ENCODE data around the gene C1orf21. TPM values are rescaled to one million over a fixed set of nuclear protein-coding genes. Genes with fewer than 3 reads are reported as not detected.

C1orf21 gene
- total and polyA plus RNA-seq, 2 donors (not counting 1 experiment from before 2014, with no cell fraction given): under 0.01 to 0.32 TPM

GRCh38 chr1:184462155-184462554 lies 75.3 kb downstream of the C1orf21 start:
- Histone ChIP-seq H3K27me3 (replicated peaks in 1 of 4; ENCODE audit: control extremely low read depth in 1 of 4, control insufficient read depth in 3 of 4, insufficient read depth in 4 of 4, low read length in 3 of 4) (no peaks in the 10 kb centered on the region), H4K20me1 (ENCODE audit: control insufficient read depth, insufficient read depth, low read length, poor library complexity, severe bottlenecking) (no peaks in the 10 kb centered on the region), H2AFZ (ENCODE audit: insufficient read depth, low read depth, low read length, poor library complexity, severe bottlenecking) (no peak overlapping the region), H3K4me3 (ENCODE audit: control extremely low read depth in 1 of 5, extremely low read depth in 1 of 5, insufficient read depth in 1 of 5, low read depth in 2 of 5, low read length in 4 of 5) (no peak overlapping the region), H3K4me2 (replicated peaks; ENCODE audit: low read depth, low read length, poor library complexity, severe bottlenecking) (no peak overlapping the region), H3K4me1 (ENCODE audit: control insufficient read depth in 2 of 2, insufficient read depth in 2 of 2, low read length in 2 of 2) (no peaks in the 10 kb centered on the region), H3K36me3 (replicated peaks in 1 of 2; ENCODE audit: control extremely low read depth in 1 of 2, control insufficient read depth in 1 of 2, extremely low read depth in 1 of 2, insufficient read depth in 2 of 2, low read length in 1 of 2) (no peaks in the 10 kb centered on the region), H3K27ac (ENCODE audit: low read length in 2 of 2) (no peak overlapping the region), H3K9me3 (ENCODE audit: control extremely low read depth in 1 of 3, control insufficient read depth in 2 of 3, insufficient read depth in 1 of 3, low read length in 2 of 3) (no peaks in the 10 kb centered on the region), H3K9ac (ENCODE audit: low read length) (no peak overlapping the region), H3K79me2 (ENCODE audit: control insufficient read depth, insufficient read depth, low read length) (no peaks in the 10 kb centered on the region)
- no peaks in the 10 kb centered on the region for H3K4me1 Mint-ChIP-seq
- H3K27ac Mint-ChIP-seq: no peak overlapping the region
- POLR2A ChIA-PET: no interaction called here
- intact Hi-C loops (cut with micrococcal nuclease): no loop called here
- no peaks in the 10 kb centered on the region for H3K27me3 Mint-ChIP-seq
- no peaks in the 10 kb centered on the region for H3K9me3 Mint-ChIP-seq (ENCODE audit: insufficient read depth)
- CTCF ChIA-PET: no interaction called here
- DNase-seq: no peak
- TF ChIP-seq CTCF (IDR thresholded peaks at IDR 0.05): no peak
- TF ChIP-seq EZH2 (IDR thresholded peaks at IDR 0.05; ENCODE audit: borderline replicate concordance, insufficient read depth, low read depth, low read length, poor library complexity, severe bottlenecking): no peak
- no peak for ATAC-seq (ENCODE audit: low read depth)
- H3K4me3 Mint-ChIP-seq: no peak overlapping the region
- no CpG with 5 or more reads among the region's 3 CpGs for WGBS (ENCODE audit: insufficient coverage)

- Mint-ChIP-seq H3K4me3 (no peak overlapping the region), H3K4me1 (no peaks in the 10 kb centered on the region), H3K27ac (no peak overlapping the region), H3K27me3 (no peaks in the 10 kb centered on the region), H3K9me3 (ENCODE audit: insufficient read depth) (no peaks in the 10 kb centered on the region)
- 93% methylated on average over 3 of the region's 5 CpGs for WGBS (ENCODE audit: insufficient coverage)
- no peak overlapping the region for H3K4me3 ChIP-seq (ENCODE audit: control extremely low read depth in 1 of 5, extremely low read depth in 1 of 5, insufficient read depth in 1 of 5, low read depth in 2 of 5, low read length in 4 of 5)
- no peaks in the 10 kb centered on the region for H4K20me1 ChIP-seq (ENCODE audit: control insufficient read depth, insufficient read depth, low read length, poor library complexity, severe bottlenecking)
- ChIA-PET POLR2A (no interaction called here), CTCF (no interaction called here)
- no peak overlapping the region for H3K27ac ChIP-seq (ENCODE audit: low read length in 2 of 2)
- H3K36me3 ChIP-seq (replicated peaks in 1 of 2; ENCODE audit: control extremely low read depth in 1 of 2, control insufficient read depth in 1 of 2, extremely low read depth in 1 of 2, insufficient read depth in 2 of 2, low read length in 1 of 2): no peaks in the 10 kb centered on the region
- no peaks in the 10 kb centered on the region for H3K9me3 ChIP-seq (ENCODE audit: control extremely low read depth in 1 of 3, control insufficient read depth in 2 of 3, insufficient read depth in 1 of 3, low read length in 2 of 3)
- H3K4me1 ChIP-seq (ENCODE audit: control insufficient read depth in 2 of 2, insufficient read depth in 2 of 2, low read length in 2 of 2): no peaks in the 10 kb centered on the region
- ATAC-seq (ENCODE audit: low read depth): no peak
- no peak overlapping the region for H3K4me2 ChIP-seq (replicated peaks; ENCODE audit: low read depth, low read length, poor library complexity, severe bottlenecking)
- no peaks in the 10 kb centered on the region for H3K79me2 ChIP-seq (ENCODE audit: control insufficient read depth, insufficient read depth, low read length)
- no peak for TF ChIP-seq CTCF (IDR thresholded peaks at IDR 0.05)
- no peak for TF ChIP-seq EZH2 (IDR thresholded peaks at IDR 0.05; ENCODE audit: borderline replicate concordance, insufficient read depth, low read depth, low read length, poor library complexity, severe bottlenecking)
- no peak overlapping the region for H2AFZ ChIP-seq (ENCODE audit: insufficient read depth, low read depth, low read length, poor library complexity, severe bottlenecking)
- intact Hi-C loops (cut with micrococcal nuclease): no loop called here
- no peak overlapping the region for H3K9ac ChIP-seq (ENCODE audit: low read length)
- no peak for DNase-seq
- no peaks in the 10 kb centered on the region for H3K27me3 ChIP-seq (replicated peaks in 1 of 4; ENCODE audit: control extremely low read depth in 1 of 4, control insufficient read depth in 3 of 4, insufficient read depth in 4 of 4, low read length in 3 of 4)
Observed at GRCh38 chr1:184462990-184463389, 76.2 kb downstream of the C1orf21 start.
